Stimulated activated CD4-positive, alpha-beta T cell treated with anti-CD3 and anti-CD28 coated beads, Interleukin-1b, Interleukin-23, amount 100 ng/mL, for 48 hours (primary cell): Measurements from ENCODE around the gene TIAM1.

Experiments used
- DNase-seq: peaks from one replicate; pipeline ENCODE4 v3.0.0-alpha.2; 2020

The TIAM1 gene

GRCh38 chr21:31248598-31248997 lies 95.5 kb downstream of the TIAM1 start:
- no peak for DNase-seq

GRCh38 chr21:31243611-31244010 lies 100.5 kb downstream of the TIAM1 start:
- no peak for DNase-seq

- DNase-seq: peak; percentile 9
Measured at GRCh38 chr21:31236528-31236927, 107.5 kb downstream of the TIAM1 start.

DNA sequence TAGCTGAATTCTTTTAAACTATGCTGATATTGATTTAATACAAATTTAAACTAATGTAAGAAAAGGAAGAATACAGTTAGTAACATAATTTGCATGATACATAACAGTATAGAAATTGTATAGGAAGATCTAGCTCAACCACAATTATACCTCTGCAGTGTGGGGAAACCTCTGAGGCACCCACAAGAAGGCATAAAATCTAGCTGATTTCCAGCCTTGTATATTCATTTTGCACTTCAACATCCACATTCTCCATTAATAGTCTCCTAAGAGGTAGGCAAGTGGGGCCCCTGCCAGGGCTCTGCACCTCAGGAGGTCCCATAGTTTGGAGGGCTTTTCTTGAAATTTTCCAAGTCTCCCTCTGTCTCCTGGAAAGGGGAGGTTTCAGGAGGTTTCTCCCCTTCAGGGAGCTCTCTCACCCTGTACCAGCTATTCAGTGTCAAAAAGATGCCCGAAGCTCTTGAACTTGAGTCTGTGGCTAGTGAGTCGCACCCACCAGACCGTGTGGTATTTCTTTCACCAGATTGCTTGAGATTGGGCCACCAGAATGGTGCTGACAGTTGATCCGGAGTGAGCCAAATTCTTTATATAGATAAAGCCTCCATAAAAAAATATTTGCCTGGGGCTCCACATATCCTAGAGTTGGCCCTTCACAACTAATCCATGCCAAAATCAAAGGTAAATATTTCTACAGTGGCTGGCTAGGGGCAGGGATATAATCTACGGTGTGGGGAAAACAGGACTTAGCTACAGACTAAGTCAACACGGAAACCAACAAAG lies 108.2 kb downstream of the TIAM1 start:
- peak; percentile 19 for DNase-seq

DNA sequence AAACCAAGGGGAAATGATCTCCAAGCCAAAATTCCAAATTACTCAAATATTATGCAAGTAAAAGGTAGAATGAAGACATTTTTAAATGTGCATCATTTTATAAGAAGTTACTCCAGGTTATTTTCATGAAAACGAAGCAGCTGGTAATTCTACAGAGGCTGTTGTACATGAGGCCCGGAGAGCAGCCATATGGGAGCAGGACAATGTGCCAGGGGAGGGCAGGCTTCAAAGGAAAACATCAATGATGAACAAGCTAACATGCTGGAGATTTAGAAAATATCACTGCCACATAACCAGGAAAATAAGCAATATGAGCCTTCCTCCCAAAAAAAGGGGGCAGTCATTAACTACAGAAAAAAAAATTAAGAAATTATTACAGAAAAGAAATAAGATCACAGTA lies 109.1 kb downstream of the TIAM1 start:
- DNase-seq: no peak

- no peak for DNase-seq
Measured at GRCh38 chr21:31233711-31234110, 110.3 kb downstream of the TIAM1 start.

DNA sequence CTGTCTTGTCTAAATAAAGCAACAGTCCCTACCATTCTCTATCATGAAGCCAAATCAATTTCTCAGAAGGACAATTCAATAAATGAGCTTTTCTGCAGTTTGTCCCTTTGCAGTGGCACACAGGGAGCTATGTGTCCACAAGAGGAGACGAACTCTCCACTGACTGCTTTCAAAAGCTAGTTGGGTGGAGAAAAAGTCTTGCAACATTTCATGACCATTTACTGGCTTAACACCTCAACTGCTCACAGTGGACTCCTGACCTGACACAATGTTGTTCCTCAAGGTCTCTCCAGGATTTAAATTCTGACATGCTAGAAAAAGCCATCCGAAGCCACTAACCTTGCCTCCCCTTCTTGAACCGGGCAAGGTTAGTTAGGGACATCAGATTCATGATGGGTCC lies 111.7 kb downstream of the TIAM1 start:
- DNase-seq: no peak

DNA sequence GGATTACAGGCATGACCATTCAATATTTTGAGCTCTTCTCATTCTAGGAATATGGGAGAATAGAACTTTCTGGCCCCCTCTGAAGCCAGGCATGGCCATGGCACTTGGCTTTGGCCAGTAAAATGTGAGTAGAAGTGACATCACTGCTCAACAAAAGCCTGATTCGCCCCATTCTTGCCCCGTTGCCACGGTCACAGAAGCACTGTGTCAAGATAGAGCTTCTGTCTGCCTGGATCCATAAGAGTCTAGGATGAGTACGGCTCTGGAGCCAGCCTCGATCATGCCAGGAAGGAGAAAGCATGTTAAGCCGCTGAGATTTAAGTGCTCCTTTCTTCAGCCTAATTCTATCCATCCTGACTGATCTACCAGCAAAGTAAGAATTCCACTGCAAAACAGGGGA lies 113.1 kb downstream of the TIAM1 start:
- DNase-seq: no peak

- DNase-seq: peak; percentile 15
Measured at GRCh38 chr21:31228723-31229122, 115.3 kb downstream of the TIAM1 start.

DNA sequence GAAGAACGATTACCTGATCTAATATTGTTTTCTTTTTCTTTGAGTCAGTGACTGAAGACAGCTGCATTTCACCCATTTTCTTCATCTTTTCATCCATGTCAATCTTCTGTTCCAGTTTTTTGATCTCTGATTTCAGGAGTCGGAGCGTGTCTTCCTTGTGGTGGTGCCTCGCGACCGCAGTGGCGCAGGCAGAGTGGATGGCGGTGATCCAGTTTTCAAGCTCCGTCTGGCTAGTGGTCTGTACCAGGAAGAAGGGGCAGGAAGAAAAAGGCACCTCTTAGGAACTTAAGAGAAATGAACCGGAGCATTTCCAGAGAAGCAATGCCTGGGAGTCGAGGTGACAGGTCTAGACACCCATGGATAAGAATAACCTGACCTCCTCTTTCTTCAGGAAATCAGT lies 118.3 kb downstream of the TIAM1 start:
- no peak for DNase-seq

GRCh38 chr21:31222142-31222541 lies 121.9 kb downstream of the TIAM1 start:
- DNase-seq: no peak

DNA sequence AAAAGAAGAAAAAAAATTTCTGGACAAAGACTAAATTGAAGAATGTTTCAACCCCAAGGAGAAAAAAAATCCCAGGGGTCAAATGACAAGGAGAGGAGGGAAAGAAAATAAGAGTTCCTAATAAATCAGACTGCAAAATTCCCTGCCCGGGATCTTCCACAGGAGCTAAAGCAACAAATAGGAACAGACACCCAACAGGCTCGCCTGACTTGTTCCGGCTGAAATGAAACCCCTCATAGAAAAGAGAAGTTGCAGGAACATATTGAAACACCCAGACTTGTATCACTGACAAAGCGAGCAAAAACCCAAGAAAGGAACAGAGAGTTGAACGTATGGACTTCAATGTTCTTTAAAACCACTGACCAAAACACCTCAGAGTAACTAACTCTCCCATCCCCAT lies 123.0 kb downstream of the TIAM1 start:
- no peak for DNase-seq

DNA sequence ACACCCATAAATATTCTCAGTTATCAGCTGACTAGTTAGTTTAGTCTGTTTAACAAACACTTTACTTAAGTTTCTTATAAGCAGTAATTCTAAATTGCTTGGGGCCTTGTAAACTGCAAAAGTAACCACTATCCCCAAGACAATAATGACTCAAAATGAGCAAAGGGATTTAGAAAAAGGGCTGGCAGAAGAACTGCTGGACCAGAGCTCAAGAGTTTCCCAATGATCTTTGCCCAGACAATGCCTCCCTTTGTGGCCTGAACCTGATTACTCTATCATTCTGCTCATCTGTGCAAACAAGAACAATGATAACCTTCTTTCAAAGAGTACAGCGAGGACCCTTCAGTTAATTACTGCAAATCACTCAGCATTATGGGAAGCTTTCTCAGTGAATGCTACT lies 123.5 kb downstream of the TIAM1 start:
- DNase-seq: no peak

DNA sequence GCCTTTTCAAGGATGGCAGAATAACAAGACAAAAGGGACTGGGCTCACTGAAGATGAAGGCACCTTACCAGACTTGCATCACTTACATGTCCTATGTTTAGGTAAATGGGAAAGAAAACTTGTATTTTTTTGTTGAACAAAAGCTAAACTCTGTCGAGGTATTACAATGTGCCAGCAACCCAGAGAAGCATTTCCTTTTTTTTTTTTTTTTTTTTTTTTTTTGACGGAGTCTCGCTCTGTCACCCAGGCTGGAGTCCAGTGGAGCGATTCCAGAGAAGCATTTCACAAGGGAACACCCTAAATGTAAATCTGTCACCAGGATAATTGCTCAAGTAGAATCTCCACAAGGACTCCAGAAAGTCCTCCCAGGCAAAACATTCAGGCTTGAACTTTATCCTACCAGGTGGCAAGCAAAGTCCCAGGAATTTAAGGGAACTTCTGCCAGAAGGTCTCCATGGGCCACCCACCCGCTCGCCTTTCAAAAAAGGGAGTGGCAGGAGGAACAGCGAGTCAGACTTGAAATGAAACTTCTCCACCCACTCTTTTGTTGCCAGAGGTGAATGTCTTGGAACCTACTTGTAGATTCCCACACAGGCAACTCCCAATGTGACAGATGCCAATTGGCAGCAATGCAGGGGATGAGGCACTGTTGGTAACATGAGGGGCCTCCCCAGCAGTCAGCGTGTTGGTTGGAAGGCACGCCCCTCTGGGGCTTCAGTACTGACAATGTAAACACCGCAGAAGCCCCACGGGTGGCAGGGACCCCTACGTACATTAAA lies 125.0 kb downstream of the TIAM1 start:
- no peak for DNase-seq

GRCh38 chr21:31216206-31216605 lies 127.9 kb downstream of the TIAM1 start:
- DNase-seq: no peak

DNA sequence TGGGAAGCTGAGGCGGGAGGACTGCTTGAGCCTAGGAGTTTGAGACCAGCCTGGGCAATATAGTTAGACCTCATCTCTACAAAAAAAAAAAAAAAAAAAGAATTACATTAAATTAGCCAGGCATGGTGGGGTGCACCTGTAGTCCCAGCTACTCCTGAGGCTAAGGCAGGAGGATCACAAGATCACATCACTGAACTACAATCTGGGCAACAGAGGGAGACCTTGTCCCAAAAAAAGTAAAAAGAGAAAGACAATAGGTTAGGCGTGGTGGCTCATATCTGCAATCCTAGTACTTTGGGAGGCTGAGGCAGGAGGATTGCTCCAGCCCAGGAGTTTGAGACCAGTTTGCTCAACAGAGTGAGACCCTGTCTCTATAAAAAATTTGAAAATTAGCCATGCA lies 130.3 kb downstream of the TIAM1 start:
- DNase-seq: no peak

- no peak for DNase-seq
Measured at GRCh38 chr21:31211836-31212235, 132.2 kb downstream of the TIAM1 start.

DNA sequence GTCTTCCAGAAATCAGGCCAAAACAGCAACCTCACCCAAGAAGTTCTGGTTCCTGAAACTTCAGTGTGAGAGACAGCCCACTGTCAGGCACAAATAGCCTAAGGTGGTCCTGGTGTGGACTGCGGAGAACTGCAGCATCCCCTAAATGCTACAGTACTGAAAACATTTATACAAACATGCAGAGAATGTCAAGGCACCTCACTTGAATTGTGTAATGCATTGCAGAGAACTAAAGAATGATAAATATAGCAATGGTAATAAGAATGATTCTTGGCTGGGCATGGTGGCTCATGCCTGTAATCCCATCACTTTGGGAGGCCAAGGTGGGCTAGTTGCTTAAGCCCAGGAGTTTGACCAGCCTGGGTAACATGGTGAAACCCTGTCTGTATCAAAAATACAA lies 138.6 kb downstream of the TIAM1 start:
- DNase-seq: no peak

GRCh38 chr21:31204801-31205200 lies 139.3 kb downstream of the TIAM1 start:
- no peak for DNase-seq

GRCh38 chr21:31203431-31204054 lies 140.5 kb downstream of the TIAM1 start:
- no peak for DNase-seq

GRCh38 chr21:31201548-31201947 lies 142.5 kb downstream of the TIAM1 start:
- DNase-seq: no peak

DNA sequence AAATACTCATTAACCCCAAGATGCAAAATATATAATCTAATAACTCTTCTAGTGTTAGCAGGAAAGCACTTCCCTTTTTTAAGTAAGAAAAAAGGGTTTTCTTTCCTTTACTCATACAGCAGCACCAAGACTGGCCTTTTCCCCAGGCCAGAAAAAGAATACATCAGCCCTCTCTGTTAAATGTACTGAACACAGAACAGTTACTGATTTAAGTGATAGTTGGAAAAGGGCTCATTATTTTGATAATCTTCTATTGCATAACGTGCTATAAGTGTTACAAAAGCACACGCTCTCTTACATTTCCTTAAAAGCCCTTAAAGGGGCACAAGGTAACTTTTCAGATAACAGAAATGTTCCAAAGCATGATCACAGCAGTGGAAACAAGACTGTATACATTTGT lies 142.9 kb downstream of the TIAM1 start:
- DNase-seq: no peak

DNA sequence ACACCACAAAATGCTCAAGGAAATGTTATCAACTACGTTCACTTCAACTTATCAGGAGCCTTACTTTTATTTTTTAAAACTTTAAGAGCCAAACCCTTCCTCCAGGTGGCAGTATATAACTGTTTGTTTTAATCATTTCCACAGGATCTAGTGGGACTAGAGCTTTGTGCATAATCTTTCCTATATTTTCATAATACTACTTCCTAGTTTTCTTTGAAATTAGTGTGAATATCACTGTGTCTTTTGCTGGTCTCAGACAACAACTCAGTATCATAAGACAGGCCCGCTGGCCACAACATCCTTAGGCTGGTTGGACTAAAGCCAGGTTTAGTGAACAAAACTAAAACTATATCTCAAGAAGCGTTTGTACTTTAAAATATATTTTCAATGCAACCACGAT lies 145.5 kb downstream of the TIAM1 start:
- DNase-seq: no peak

- no peak for DNase-seq
Measured at GRCh38 chr21:31196724-31197123, 147.3 kb downstream of the TIAM1 start.
